SU-DHL-6 (cell line): ENCODE results near the gene CACNB4.

ENCODE experiments used
- H2AFZ ChIP-seq: fragments of 200-600 bp; sonication (generic); 2 replicates; pipeline ENCODE4 v1.6.1; 2014; ENCODE audit warnings: low read depth, mild to moderate bottlenecking, moderate library complexity, mixed read lengths, antibody characterized with exemption, low read length; ENCODE audit not compliant: severe bottlenecking
- H3F3A ChIP-seq: fragments of 200-600 bp; shearing (Covaris generic); 2 replicates; pipeline ENCODE4 v1.6.0; 2016; ENCODE audit warnings: antibody characterized with exemption, mild to moderate bottlenecking; ENCODE audit not compliant: insufficient read depth
- H3K27ac ChIP-seq: fragments of 200-600 bp; sonication (generic); 2 replicates; pipeline ENCODE4 v1.5.1; 2016; ENCODE audit warnings: low read depth, mild to moderate bottlenecking, low read length, moderate library complexity, mixed read lengths
- H3K27me3 ChIP-seq: fragments of 200-600 bp; sonication (generic), shearing (Covaris generic); 2 replicates; pipeline ENCODE4 v1.6.0; 2014; ENCODE audit warnings: mild to moderate bottlenecking, low read length
- H3K36me3 ChIP-seq: fragments of 200-600 bp; sonication (generic); 2 replicates; pipeline ENCODE4 v1.6.1; 2014; ENCODE audit warnings: mild to moderate bottlenecking, low read length, mixed read lengths
- H3K4me2 ChIP-seq: fragments of 300-600, 200-600 bp; shearing (Covaris generic), sonication (generic); 2 replicates; pipeline ENCODE4 v1.6.0; 2014; ENCODE audit warnings: low read length, low read depth, mild to moderate bottlenecking; ENCODE audit not compliant: poor library complexity, severe bottlenecking
- H3K4me3 ChIP-seq: fragments of 200-600 bp; sonication (generic); 2 replicates; pipeline ENCODE4 v1.5.1; 2014; ENCODE audit warnings: antibody characterized with exemption, low read length, mild to moderate bottlenecking, mixed read lengths; ENCODE audit not compliant: insufficient read depth, poor library complexity, severe bottlenecking
- H3K79me2 ChIP-seq: fragments of 200-600 bp; sonication (generic); 2 replicates; pipeline ENCODE4 v1.6.1; 2014; ENCODE audit warnings: mild to moderate bottlenecking, low read length, moderate library complexity; ENCODE audit not compliant: insufficient read depth
- H3K9ac ChIP-seq: fragments of 200-600 bp; sonication (generic); 2 replicates; pipeline ENCODE4 v1.7.0; 2014; ENCODE audit warnings: mild to moderate bottlenecking, low read length
- H3K9me2 ChIP-seq: fragments of 200-600 bp; sonication (generic); replicated peaks from 2 replicates; pipeline ENCODE4 v1.6.1; 2014; ENCODE audit warnings: low read length; ENCODE audit not compliant: insufficient read depth
- H3K9me3 ChIP-seq: fragments of 200-600 bp; sonication (generic); 2 replicates; pipeline ENCODE4 v1.6.1; 2014; ENCODE audit warnings: low read length, mixed read lengths; ENCODE audit not compliant: insufficient read depth
- H4K20me1 ChIP-seq: fragments of 200-600 bp; sonication (generic); 2 replicates; pipeline ENCODE4 v1.6.1; 2014; ENCODE audit warnings: low read depth, mild to moderate bottlenecking, antibody characterized with exemption, low read length, moderate library complexity, mixed read lengths
- EZH2phosphoT487 ChIP-seq: fragments of 200-600 bp; sonication (generic), shearing (Covaris generic); conservative IDR thresholded peaks from 2 replicates; pipeline ENCODE4 v1.6.1; 2018; ENCODE audit warnings: mild to moderate bottlenecking, antibody characterized with exemption, low read length, moderate library complexity, mixed read lengths
- TF ChIP-seq, protein P1 (sequence below): fragments of 200-600 bp; sonication (generic); IDR thresholded peaks from one replicate; pipeline ENCODE4 v1.5.1; 2017; ENCODE audit warnings: antibody characterized with exemption, mild to moderate bottlenecking, low read length, moderate library complexity; ENCODE audit not compliant: insufficient read depth, poor library complexity, severe bottlenecking

The CACNB4 gene

GRCh38 chr2:151861174-151861573, 237.7 kb downstream of the CACNB4 start:
- Histone ChIP-seq H4K20me1 (no peaks in the 10 kb centered on the region), H3F3A (no peaks in the 10 kb centered on the region), H2AFZ (no peak overlapping the region), H3K4me2 (no peak overlapping the region), H3K9me2 (no peaks in the 10 kb centered on the region), H3K9me3 (no peaks in the 10 kb centered on the region), H3K27me3 (no peaks in the 10 kb centered on the region), H3K27ac (no peak overlapping the region), H3K36me3 (no peaks in the 10 kb centered on the region), H3K4me3 (no peak overlapping the region), H3K79me2 (no peaks in the 10 kb centered on the region), H3K9ac (no peak overlapping the region)
- no peak for TF ChIP-seq EZH2phosphoT487
- TF ChIP-seq, protein P1, sequence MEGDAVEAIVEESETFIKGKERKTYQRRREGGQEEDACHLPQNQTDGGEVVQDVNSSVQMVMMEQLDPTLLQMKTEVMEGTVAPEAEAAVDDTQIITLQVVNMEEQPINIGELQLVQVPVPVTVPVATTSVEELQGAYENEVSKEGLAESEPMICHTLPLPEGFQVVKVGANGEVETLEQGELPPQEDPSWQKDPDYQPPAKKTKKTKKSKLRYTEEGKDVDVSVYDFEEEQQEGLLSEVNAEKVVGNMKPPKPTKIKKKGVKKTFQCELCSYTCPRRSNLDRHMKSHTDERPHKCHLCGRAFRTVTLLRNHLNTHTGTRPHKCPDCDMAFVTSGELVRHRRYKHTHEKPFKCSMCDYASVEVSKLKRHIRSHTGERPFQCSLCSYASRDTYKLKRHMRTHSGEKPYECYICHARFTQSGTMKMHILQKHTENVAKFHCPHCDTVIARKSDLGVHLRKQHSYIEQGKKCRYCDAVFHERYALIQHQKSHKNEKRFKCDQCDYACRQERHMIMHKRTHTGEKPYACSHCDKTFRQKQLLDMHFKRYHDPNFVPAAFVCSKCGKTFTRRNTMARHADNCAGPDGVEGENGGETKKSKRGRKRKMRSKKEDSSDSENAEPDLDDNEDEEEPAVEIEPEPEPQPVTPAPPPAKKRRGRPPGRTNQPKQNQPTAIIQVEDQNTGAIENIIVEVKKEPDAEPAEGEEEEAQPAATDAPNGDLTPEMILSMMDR: no peak

GRCh38 chr2:151860613-151861146, 238.2 kb downstream of the CACNB4 start:
- TF ChIP-seq, protein P1: no peak
- TF ChIP-seq EZH2phosphoT487: no peak
- Histone ChIP-seq H3K9me2 (no peaks in the 10 kb centered on the region), H3F3A (no peaks in the 10 kb centered on the region), H3K4me2 (no peak overlapping the region), H3K36me3 (no peaks in the 10 kb centered on the region), H3K9me3 (no peaks in the 10 kb centered on the region), H3K79me2 (no peaks in the 10 kb centered on the region), H2AFZ (no peak overlapping the region), H3K4me3 (no peak overlapping the region), H3K9ac (no peak overlapping the region), H4K20me1 (no peaks in the 10 kb centered on the region), H3K27ac (no peak overlapping the region), H3K27me3 (no peaks in the 10 kb centered on the region)

GRCh38 chr2:151860210-151860609, 238.6 kb downstream of the CACNB4 start:
- no peak overlapping the region for H2AFZ ChIP-seq
- TF ChIP-seq, protein P1: no peak
- no peak for TF ChIP-seq EZH2phosphoT487
- no peak overlapping the region for H3K27ac ChIP-seq
- H3K36me3 ChIP-seq: no peaks in the 10 kb centered on the region
- no peak overlapping the region for H3K4me3 ChIP-seq
- no peaks in the 10 kb centered on the region for H3K9me3 ChIP-seq
- no peaks in the 10 kb centered on the region for H3K9me2 ChIP-seq
- no peak overlapping the region for H3K4me2 ChIP-seq
- H3K9ac ChIP-seq: no peak overlapping the region
- H3K79me2 ChIP-seq: no peaks in the 10 kb centered on the region
- H3K27me3 ChIP-seq: no peaks in the 10 kb centered on the region
- no peaks in the 10 kb centered on the region for H3F3A ChIP-seq
- no peaks in the 10 kb centered on the region for H4K20me1 ChIP-seq
